Stimulated activated CD4-positive, alpha-beta T cell treated with anti-CD3 and anti-CD28 coated beads, Interleukin-1b, Interleukin-23, amount 100 ng/mL, for 4 hours (primary cell): Measurements from ENCODE around the gene LHFPL2.

Experiments used
- DNase-seq, 2 donors: peaks; one replicate each; pipeline ENCODE4 v3.0.0-alpha.2; 2020; ENCODE audit warnings: low read depth in 2 of 2

The LHFPL2 gene

DNA sequence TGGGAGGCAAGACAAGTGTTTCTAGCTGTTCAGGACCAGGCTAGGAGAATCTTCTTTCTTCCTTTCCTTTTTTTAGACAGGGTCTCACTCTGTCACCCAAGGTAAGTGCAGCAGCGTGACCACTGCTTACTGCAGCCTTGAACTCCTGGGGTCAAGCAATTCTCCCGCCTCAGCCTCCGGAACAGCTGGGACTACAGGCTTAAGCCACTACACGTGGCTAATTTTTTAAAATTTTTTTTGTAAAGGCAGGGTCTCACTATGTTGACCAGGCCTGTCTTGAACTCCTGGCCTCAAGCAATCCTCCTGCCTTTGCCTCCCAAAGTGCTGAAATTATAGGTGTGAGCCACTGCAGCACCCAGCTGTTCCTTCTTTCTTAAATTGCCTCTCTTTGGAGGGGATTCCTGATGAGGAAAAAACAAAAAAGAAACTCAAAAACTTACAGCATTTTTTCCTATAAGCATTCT is 53.1 kb downstream of the LHFPL2 start:
- DNase-seq, result no peak

DNA sequence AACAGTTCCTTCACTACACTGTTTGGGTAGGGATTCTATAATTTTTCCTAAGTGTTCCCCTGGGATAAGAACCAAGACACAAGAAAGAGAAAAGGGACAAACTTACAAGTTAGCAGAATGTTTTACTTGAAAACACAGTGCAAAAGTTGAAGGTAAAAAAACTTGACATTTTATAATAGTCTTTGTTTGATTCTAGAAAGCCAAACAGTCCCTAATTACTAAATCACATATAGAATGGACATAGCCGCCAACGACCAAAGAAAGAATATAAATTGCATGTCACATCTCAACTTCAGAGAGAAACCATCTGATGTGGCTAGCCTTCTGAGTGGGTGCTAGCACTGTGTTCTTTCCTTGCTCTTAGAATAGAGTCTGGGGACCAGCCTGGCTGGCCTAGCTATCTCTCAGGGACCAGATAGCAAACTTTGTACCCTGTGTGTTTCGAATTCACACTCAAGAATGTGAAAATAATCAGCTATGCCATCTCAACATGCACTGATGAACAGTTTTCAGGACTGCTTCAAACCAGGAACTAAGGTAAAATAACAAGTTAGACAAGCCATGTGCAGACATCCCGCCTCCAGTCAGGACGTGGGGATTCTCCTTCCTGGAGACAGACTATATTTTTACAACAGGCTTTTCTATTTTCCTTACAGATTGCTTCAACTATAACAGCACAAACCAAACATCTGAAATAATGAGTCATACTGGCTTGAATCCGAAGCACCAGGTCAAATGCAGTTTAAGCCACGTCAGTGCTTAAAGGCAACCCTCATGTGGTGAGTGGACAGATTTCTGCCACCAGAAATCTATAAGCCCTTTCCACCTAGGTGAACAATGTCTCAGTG is 53.7 kb downstream of the LHFPL2 start:
- no peak for DNase-seq

DNA sequence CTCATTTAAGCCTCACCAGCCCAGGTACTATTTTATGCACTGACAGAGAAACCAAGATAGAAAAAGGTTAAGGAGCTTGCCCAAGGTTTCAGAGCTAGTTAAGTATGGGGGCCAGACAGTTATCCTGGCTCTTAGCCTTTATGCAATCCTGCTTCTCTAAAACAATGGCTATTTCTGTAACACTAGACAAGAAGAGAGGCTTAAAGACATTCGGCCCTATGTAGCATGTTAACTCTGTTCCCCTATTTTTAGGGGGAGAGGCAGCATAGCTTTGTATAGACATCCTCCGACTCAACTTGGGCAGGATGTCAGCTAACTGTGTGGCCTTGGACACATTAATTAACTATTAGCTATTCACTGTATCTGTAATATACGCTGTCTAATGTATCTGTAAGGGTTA is 54.6 kb downstream of the LHFPL2 start:
- DNase-seq, result no peak

DNA sequence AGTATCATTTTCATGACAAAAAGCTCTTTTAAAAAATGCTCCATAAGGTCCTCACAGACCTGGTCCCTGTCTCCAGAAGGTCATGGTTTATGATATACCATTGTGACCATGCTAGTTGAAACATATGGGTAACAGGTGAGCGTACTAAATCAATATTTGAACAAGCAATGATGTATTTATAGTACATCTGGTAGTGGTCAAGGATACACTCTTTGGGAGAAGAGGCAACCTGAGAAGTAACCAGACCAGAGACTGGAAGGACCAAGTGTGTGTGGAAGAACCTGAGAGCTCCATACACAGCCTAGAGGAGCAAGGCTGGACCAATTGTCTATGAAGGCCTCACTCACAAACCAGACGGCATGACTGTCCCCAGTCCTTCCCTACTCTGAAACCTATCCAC is 55.1 kb downstream of the LHFPL2 start:
- no peak for DNase-seq

DNA sequence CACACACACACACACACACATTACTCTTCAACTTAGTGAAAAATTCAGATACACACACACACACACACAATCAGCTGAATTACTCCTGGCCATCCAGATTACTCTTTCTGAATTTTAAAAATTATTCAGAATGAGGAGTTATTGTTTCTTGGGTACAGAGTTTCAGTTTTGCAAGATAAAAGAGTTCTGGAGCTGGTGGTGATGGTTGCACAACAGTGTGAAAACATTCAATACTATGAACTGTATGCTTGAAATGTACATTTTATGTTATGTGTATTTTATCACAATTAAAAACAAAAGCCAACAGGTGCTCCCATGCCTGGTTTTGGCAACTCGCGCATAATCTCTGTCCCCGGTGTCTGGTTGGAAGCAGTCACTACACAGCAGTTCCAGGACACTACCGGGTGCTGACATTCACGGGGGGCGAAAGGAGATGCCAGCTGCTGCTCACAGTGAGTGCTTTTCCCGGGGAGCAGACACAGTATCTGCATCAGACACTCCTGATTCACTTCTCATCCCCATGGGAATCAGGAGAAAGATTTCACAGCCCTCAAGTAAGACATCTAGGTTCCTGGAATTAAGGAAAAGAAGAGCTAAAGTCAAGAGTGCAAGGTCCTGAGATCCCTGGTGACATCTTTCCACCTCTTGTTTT is 55.7 kb downstream of the LHFPL2 start:
- DNase-seq, result no peak

DNA sequence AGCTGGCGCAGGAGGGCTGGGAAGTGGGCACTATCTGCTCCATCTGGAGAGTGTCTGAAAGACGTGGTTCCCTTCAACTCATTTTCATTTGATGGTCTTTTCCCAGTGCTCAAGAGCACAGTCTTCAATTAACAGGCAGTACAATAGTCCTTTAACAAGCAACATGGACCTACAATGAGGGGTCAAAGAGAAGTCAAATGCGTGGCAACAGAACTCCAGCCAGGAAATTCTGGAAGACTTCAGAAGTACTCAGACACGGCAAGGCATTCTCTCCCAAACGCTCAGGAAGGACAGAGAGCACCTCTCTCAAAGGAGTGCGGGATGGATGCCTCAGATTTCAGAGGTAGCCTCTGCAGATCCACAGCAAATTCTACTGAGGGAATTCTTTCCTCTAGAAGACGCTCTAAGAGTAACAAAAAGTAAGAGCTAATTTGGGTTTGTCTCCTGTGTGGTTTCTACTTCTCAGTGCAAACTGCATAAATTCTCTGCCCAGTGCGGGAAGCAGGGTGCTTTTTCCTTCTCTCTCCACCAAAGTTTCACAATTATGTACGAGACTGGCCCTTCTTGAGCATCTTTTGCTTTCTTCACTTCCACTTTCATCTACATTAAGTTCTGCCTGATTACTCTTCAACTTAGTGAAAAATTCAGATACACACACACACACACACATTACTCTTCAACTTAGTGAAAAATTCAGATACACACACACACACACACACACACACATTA is 56.4 kb downstream of the LHFPL2 start:
- no peak for DNase-seq

DNA sequence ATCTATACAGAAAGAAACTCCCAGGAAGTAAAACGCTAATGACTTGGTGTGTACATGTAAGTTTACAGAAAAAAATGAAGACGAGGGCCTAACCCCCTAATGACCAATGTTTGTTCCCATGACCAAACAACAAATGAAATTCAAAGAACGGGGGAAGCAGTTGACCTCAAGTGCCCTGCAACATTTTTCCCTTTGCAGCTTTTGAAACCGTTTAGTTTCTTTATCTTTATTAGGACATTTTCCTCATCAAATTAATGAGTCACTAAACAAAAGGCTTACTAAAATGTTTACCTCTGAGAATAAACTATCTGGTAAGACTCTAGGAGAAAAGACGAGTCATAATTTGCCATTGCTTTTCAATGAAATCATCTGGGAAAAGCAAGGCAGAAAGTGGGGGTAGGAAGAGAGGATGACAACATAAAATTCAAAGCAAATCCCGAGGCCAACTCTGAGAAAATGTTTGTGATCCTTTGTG is 57.4 kb downstream of the LHFPL2 start:
- no peak for DNase-seq

DNA sequence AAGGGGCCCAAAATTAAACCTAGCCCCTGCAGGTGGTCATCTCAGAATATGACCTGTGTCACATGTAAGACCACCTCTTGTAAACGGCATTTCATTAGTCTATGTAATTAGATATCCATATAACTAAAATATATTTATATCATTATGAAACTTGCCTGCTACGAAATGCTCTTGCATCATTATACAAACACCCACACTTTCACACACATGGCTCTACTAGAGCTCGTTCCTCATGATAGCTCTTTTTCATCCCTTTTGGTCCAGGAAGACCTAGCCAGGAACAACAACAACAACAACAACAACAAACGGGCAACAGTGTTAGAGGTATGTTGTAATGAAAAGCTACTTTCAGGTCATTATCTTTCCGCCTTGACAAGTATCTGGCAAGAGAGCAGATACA is 58.6 kb downstream of the LHFPL2 start:
- DNase-seq, result no peak

DNA sequence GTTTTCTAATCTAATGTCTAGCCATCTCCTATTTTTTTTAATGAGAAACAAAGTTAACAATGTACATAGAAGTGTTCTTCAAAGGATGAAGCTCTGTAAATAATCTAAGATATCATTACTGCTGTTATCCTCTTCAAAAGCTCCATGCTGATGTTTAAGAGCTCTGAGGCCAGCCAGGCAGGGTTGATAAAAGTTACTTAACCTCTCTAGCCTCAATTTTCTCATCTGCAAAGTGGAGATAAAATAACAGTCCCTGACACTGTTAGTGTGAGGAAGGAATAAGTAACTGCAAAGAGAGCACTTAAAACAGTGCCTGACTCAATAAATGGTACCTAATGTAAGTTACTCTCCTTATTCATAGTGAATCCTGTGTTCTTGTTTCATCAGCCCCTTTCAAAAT is 60.1 kb downstream of the LHFPL2 start:
- no peak for DNase-seq

DNA sequence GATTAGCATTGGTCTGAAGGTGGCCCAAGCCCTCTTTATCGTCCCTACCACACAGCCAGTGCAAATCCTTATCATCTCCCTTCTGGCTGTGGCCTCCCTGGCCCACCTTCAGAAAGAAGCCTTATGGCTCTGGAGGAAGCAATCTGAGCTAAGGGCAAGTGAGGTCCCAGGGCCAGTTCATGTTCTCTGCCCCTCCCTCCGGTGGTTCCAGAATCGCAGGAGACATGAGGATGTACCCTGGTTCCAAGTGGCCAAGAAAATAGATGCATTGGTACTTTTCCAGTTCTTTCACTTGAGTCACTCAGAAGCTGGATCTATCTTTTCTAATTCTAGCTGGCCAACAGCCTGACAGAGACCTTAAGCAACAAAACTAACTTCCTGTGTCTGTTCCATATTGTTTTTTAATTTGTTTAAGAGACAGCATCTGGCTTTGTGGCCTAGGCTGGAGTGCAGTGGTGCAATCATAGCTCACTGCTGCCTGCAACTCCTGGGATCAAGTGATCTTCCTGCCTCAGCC is 60.7 kb downstream of the LHFPL2 start:
- DNase-seq, result no peak

DNA sequence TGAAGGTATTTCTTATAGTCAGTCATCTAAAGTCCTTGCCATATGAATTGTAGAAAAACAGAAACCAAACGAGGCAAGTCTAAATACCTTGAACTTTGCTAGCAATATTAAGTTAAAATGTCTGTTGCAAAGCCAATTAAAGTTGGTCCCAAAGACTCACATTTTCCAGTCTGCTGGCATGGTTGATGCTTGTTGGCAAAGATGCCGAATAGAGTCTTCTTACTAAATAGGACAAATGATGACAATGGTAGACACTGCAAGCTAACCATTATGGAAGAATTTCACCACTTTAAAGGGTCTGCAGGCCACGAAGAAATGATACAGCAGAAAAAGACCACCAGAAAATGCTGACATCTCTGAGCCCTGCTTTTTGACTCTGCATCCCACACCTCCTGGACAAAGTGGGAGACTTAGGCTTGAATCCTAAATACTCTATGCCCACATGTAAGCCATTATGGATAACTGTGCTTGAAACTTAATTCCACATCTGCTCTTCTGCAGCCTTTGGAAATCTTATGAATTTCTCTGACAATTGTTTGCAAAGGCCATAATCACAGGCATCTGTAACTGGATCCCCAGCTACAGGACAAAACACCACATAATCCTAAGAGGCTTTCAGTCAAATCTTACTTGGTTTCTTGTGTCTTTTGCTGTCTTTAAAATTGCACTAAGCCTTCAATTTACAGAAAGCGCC is 61.3 kb downstream of the LHFPL2 start:
- DNase-seq, result no peak

DNA sequence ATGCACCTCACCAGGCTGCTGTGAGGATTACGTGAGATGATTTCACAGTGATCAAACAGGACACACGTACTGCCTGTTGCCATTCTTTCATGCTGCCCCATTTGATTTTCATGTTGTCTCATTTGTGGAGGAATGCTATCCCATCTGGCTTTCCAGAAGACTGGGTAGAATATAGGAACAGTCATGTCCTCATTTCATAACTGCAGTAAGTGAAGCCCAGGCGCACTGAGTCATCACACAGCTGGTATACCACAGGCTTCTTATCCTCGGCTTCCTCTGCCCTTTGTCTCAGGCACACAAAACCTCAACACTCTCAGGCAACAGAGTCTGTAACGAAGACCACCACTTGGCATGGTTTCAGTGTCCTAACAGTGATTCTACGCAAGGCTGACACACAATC is 62.3 kb downstream of the LHFPL2 start:
- no peak for DNase-seq

DNA sequence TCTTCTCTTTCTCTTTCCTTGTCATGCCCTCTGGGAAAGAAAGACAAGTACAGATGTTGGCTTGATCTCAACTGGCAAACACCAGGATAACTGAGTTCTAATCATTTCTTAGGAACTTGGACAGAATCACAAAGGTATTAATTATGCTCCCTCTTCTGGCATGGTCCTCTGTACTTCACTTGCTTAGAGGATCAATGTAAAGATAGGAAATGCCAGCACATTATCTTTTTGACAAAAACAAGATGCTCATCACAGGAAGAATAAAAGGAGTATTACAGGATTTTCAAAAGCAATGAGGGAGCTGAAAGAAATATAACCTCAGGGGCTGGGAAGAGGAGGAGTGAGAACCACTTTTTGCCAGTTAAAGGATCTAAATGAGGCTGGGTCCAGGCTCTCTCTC is 70.6 kb downstream of the LHFPL2 start:
- DNase-seq, result no peak

DNA sequence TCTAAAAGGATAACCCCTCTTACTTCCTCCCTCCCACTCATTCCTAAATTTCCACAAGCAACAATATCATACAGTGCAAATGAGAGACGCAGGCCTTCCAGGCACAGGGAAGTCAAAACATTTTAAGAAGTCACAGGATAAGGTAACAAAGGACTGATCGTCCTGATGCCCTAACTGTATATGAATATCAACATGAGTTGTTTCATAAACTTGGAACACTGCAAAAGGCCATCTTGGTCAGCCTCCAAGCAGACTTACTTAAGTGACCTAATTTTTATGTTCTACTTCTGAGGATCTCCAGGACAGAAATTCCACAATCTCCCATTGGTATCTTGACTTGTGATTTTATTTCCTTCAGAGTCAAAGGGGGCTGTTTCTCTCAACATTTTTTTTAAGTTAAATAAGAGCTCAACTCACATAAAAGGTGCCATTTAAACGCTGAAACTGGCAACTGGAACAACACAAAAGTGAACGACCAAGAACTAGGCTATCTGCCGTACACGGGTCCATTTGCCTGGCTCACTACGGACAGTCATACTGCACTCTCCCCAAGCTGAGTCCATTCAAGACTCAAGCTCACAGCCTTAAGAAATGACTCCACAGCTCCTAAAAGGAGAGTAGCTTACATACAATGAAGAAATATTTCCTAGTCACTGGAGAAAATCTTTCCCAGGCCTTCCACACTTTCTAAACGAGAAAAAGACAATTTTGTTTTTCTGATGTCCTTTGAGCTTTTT is 71.3 kb downstream of the LHFPL2 start:
- no peak for DNase-seq

DNA sequence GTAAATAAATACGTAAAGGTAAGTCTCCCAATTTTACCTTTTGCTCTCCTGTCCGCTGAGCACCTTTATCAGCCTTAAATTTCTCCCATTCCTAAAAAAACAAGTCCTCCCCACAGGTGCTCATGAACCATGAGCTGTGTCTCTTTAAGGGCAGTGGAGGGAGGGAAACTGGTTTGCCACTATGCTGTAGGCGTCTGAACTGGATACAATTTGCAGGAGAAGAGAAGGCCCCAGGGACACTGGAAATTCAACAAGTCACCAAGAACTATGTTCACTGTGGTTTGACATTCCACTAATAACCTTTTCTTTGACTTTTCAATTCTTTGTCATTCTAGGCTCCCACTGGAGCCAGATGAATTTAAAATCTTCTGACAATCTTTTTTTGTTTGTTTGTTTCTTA is 72.2 kb downstream of the LHFPL2 start:
- no peak for DNase-seq

DNA sequence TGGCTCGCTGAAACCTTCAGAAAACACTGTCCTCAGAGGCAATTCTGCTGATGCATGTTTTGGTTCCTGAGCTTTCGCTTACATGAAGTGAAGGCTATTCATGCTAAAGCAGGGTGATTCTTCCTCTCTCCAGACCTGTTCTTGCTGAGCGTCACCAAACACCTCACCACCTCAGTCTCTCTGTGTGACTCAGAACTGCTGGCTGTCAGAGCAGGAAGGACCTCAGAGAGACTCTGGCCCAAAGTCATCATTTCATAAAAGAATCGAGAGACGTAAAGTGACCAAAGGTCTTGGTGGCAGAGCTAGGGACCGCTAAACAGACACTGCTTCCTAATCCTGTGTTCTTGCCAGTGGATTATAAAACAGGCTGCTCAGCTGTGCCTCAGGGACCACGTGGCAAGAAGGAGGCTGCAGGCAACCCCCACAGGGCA is 73.8 kb downstream of the LHFPL2 start:
- DNase-seq, result no peak

DNA sequence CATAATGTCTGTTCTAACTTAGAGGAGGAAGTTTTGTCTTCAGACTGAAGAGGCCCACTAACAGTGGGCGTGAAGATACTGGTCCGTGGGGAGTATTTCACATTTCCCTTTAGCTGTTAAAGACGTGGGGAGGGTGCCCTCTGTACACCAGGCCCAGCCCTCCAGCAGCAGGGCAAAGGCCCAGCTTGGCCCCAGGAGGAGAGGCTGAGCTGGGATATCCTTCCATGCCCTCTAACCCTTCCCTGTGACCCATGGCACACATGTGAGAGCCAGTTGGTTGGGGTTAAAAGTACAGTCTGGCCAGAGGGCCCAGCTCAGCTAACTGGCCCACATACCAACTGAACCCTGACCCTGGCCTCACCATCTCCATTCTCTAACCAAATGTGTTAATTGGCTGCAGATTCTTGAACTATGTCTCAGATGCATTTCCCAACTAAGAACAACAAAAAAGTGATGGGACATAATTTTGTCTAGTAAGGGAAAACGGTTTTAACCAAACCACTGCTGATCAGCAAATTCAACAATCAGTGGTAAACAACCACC is 74.4 kb downstream of the LHFPL2 start:
- DNase-seq, result no peak

DNA sequence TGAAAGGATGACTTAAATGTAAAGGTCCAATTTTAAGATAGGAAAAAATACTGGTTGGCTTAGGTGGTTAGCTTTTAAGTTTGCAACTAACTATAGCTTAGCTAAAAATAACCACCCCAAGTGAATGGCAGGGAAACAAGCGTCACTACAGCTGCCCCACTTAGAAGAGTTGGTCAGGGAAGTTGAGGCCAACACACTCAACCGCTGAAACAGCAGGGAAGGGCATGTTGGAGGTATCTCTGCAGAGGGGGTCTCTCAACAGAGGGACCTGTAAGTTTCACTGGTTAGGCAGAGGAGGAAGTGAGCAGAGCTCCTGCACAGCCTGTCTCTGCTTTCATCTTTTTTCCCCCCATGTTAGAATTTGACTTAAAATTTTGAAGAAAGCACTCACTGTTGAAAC is 75.3 kb downstream of the LHFPL2 start:
- DNase-seq, result no peak

DNA sequence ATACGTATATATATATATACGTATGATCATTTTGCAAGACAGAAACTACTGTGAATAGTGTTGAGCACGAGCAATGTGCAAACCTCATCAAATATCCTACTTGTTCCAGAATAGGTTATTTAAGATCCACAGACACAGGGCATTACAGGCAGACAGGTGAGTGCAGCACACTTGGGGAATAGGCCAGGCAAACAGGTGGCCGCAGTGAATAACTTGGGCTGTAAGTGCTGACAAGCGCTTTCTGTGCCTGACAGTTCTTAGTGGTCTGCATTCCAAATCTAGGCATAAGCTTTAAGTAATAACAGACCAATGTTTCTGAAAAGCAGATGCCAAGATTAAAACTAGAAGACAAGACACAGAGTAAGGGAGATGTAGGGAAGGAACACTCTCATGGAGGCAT is 77.9 kb downstream of the LHFPL2 start:
- no peak for DNase-seq

DNA sequence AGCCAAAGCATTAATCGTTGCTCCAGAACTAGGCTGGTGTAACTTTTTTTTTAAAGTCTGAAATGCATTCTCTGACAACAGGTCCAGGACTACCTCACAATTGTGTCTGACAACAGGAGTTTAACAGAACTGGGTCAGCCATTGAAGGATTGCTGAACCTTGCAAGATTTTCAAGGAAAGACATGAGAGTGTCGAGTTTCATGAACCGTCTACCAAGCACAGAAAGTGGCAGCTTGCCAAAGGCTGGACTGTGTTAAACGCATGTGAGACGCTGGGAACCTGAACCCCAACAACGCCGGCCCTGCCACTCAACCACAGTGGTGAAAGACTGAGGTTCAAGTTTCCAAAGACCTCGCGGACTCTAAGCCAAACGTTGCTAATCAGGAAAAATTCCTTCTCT is 79.1 kb downstream of the LHFPL2 start:
- DNase-seq, result no peak

DNA sequence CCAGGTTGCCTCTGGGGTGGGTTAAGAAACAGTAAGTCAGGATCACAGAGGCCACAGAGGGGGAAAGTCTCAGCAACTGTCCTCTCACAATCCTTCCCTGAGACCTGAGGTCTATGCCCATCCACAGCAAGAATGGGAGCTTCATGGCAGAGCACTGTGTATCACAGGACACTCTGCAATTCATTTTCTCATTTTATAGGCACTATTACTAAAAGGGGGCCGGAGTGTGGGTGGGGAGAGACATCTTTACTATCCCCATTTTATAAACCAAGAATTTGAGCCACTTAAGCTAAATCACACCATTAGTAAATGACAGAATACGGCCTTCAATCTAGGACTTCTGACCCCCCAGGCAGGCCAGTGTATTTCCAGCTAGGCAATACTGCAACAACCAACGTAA is 79.9 kb downstream of the LHFPL2 start:
- no peak for DNase-seq
